HG03442 (cell line): Measurements from ENCODE around the gene C19orf33.
"Not testable (repeated sequence)": the region's sequence is repeated elsewhere in the genome, so short reads cannot be mapped to it uniquely, and the experiment has no call there.

Source experiments
- ATAC-seq: cut with Tn5 transposase; IDR thresholded peaks from one replicate; pipeline ENCODE4 v1.9.1; 2021; ENCODE audit warnings: mild to moderate bottlenecking, moderate library complexity; ENCODE audit not compliant: unreplicated experiment

Gene C19orf33

DNA sequence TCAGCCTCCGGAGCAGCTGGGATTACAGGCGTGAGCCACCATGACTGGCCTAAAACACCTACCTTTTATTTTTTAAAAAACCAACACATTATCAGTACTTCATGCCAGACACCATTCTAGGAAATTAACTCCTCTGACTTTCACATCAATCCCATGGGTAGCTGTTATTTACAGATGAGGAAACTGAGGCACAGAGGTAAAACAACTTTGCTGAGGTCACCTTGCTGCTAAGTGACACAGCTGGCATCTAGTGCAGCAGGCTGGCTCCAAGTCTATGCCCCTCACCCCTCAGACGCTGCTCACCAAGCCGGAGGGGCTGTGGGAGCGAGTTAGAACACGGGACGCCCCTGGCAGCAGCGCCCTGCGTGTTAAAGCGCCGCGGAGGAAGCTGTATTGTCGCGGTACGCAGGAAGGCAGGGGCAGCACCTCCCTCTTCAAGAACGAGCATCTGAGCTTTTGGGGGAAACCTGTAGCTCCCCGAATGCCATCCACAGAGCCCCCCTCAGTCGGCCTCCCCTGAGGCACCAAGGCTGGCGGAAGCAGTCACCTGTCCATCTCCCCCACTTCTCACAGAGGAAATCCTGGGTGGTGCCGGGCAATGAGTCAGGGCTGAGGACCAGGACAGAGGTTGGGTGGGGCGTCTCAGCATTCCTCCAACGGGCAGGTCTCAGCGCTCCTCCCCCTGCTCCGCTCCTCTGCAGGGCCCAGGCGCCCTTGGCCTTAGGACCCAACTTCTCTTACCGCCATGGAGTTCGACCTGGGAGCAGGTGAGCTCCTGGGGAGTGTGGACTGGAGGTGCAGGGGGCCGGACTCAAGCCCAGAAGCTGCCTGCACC, at the start of gene C19orf33:
TSS of gene C19orf33 (plus strand) at position 735 of the 835 bp plus-strand sequence. CDS start at position 746, 11 bp downstream.
- ATAC-seq = no peak

DNA sequence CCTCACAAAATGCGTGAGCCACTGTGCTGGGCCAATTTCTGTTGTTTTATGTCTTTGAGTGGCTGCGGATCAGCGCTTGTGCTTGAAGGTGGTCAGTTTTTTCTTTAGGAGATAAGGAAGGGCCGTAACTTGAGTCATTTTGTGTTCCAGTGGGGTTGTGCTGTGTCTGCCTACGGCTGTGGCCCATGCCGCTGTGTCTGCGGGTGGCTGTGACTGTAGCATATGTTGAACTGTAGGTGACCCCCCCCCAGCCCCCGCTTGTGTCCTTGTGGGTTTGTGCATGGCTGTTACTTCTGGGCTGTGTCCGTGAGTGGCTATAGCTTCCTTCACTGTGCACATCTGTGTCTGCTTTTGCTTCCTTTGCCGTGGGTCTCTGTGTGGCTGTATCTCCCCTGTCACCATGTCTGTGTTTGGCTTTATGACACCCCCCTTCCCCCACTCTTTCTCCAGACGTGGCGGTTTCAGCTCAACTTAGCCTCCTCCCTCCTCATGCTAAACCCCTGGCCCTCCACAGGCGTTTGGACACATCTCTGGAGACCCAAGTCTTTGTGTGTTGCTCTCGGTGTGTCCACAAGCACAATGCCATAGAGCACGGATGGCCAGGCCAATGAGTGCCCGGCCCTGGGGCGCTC, 48.6 kb upstream of the C19orf33 start:
- ATAC-seq = no peak

DNA sequence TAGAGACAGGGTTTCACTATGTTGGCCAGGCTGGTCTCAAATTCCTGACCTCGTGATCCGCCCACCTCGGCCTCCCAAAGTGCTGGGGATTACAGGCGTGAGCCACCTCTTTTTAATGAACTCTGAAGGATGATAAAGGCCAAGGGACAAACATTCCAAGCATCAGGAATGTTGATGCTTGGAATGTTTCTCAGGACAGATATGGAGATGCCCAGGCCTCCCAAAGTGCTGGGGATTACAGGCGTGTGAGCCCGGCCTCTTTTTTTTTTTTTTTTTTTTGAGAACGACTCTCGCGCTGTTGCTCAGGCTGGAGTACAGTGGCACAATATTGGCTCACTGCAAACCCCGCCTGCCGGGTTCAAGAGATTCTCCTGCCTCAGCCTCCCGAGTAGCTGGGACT, 42.1 kb upstream of the C19orf33 start:
- ATAC-seq = not testable (repeated sequence)

- ATAC-seq = no peak
These were observed 41.3 kb upstream of the C19orf33 start for GRCh38 chr19:38262585-38263268.

GRCh38 chr19:38263689-38264485, 40.2 kb upstream of the C19orf33 start:
- ATAC-seq = no peak

DNA sequence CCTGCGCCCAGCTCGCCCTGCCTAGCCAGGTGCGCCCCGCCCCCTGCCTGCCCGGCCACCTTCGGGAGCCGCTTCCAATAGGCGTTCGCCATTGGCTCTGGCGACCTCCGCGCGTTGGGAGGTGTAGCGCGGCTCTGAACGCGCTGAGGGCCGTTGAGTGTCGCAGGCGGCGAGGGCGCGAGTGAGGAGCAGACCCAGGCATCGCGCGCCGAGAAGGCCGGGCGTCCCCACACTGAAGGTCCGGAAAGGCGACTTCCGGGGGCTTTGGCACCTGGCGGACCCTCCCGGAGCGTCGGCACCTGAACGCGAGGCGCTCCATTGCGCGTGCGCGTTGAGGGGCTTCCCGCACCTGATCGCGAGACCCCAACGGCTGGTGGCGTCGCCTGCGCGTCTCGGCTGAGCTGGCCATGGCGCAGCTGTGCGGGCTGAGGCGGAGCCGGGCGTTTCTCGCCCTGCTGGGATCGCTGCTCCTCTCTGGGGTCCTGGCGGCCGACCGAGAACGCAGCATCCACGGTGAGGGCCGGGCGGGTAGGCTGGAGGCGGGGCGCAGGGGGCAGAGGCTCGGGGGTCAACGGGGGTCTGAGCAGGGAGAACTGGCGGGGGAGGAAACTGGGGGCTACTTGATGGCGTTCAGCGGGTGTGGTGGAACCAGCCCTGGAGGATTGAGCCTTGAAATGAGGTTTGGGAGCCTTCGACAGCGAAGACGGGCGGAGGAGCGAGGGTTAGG, 39.4 kb upstream of the C19orf33 start, which contains the start of gene SPINT2:
TSS of gene SPINT2 (plus strand) at position 88 of the 727 bp plus-strand sequence. CDS start at position 408, 320 bp downstream.
- no peak for ATAC-seq

DNA sequence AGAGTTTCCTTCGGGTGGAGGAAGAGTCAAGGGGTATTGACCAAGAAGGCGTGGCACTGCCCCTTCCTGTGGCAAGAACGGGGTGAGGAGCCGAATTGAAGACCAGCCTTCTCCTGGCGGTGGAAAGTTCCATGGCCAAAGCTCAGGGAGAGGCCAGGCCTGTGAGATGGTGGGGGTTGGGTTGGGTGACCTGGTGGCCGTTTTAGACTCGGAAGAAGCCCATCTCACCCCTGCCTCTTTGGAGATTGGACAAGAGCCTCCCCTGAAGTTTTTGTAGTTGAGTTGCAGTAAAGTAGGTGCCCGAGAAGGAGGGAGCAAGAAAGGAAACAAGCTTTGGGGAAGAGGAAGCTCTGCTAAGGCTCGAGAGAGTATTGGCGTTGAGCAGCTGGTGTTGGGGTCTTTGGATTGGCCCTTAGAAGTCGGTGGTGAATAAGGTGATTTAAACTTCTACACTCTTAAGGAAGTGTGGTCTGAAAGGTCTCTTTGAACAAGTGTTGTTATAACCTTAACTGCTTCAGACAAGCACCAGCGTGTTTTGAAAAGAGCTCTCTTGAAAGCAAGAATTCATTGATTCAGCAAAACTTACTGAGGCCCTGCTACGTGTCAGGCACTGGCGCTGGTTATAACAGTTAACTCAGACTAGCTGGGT, 38.7 kb upstream of the C19orf33 start:
- ATAC-seq = no peak

DNA sequence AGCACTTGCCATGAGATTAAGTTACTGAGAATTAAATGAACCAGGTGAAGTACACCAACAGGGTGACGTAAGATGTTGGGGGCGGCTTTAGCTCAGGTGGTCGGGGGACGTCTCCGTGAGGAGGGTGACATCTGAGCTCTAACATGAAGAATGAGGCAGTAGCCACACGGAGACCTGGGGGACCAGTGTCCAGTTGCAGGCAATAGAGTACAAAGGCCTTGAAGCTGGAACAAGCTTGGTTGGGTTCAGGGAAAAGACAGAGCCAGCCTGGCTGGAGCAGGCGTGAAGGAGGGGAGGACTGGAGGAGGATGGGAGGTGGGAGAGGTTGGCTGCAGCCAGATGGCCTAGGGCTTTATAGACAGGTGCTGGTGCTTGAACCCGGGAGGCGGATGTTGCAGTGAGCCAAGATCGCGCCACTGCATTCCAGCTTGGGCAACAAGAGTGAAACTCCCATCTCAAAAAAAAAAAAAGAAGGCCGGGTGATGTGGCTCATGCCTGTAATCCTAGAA, 38.1 kb upstream of the C19orf33 start:
- ATAC-seq = no peak

DNA sequence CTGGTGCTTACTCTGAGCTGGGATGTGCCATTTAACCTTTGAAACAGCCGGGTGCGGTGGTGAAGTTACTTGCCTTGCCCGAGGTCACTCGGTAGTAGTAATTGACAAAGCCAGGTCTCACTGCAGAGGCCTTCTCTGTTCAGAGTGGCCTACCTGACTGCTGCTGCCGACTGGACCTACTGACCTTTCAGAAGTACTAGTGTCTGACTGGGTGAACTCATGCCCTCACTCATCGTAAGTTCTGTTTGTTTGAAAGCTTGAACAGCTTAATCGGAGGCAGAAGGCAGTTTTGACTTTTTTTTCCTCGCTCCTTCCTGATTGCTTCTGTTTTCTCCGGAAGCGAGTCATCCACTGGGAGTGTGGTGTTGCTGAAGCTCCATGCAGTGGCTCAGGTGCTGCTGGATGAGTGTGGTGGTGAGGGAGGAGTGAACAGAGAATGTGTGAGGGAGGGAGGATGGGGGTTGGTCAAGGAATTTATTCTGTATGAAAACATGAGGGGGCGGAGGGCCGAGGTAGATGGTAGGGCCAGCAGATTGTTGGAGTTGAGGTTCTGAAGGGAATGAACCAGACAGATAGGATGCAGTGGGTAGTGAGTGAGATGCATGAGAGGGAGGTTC, 37.0 kb upstream of the C19orf33 start:
- ATAC-seq = no peak

GRCh38 chr19:38267761-38268483, 36.1 kb upstream of the C19orf33 start:
- no peak for ATAC-seq

- ATAC-seq = no peak
These were observed 35.5 kb upstream of the C19orf33 start for GRCh38 chr19:38268539-38268938.

DNA sequence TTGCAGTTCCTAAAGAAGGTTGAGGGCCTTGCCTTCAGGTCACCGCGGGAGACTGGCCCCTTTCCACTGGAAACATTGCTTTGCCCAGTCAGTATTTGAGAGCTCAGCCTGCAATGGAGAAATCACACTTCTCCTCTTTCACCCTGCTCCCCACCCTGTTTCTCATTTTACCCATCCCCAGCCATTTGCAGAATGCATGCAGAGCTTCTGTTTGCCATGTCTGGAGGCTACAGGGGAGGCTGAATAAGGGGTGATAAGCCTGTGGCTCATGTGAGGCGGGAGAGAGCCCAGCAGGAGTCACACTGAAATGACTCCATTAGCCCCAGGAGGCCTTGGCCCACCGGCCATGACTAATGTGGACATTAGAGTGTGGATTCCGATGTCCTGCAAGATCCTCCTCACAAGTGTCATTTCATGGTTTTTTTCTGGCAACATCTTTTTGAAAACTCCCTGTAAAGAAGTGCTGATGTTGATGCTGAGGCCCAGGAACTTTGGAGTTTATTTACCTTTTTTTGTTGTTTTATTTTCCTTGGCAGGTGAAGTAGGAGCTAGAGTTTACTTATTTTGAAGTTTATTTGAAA, 33.4 kb upstream of the C19orf33 start:
- no peak for ATAC-seq

DNA sequence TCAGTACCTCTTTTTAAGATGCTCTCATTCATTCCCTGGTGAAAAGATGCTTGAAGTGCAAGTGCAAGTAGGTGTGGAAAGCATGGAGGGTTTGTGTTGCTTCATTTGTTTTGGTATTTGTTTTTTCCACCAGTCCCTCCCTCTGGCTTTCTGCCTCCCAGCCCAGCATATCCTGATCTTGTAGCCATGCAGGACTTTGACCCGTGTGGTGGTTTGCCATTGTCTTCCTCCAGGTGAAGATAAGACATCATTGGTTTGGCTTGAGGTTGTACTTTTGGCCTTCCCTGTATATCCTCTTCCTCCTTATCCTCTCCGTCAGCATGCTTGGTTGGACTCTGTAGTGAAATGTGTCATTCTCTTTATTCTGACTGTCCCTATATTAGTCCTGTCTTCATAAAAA, 30.6 kb upstream of the C19orf33 start:
- no peak for ATAC-seq

- no peak for ATAC-seq
These were observed 29.3 kb upstream of the C19orf33 start for GRCh38 chr19:38274739-38275138.

DNA sequence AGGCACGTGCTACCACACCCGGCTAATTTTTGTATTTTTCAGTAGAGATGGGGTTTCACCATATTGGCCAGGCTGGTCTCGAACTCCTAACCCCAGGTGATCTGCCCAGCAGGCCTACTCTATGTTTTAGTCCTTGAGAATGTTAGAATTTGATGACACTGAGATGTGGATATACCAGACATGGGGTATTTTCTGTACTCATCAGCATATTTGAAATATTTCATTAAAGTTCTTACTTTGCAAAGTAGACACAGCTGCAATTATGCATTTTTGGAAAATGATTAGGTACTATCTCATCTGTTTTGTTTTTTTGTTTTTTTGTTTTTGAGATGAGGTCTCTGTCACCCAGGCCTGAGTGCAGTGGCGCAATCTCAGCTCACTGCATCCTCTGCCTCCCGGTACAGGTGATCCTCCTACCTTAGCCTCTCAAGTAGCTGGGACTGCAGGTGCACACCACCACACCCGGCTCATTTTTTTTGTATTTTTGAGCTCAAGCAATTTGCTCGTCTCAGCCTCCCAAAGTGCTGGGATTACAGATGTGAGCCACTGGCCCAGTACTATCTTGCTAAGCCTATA, 27.0 kb upstream of the C19orf33 start:
- no peak for ATAC-seq

GRCh38 chr19:38277549-38277948, 26.5 kb upstream of the C19orf33 start:
- no peak for ATAC-seq

DNA sequence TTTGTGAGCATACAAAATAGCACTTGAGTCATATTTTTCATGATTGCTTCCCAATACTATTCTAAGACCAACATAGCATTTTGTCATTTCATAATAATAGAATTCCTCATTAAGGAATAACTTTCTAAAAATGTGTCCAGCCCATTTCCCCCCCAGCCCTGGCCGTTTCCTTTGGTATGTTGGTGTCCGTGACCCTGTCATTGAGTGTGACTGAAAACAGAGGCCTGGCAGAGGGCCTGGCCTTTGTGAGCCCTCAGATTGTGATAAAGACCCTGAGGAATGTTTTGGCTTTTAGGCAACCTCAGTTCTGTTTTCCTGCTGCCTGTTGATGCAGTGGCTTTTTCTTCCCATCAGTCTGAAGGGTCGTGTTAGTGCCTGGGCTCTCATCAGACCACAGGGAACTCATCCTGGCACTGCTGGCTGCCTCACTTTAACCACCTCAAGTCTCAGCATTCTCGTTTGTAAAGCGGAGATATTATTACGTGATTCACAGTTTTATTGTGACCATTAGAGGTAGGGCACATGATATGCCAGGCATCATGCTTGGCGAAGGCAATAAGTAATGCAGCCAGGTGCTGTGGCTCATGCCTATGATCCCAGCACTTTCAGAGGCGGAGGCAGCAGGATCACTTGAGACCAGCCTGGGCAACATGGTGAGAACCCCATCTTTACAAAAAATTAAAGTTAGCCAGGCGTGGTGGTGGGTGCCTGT, 25.9 kb upstream of the C19orf33 start:
- no peak for ATAC-seq
